Erythroblast (primary cell): ENCODE data around the gene TRIM16.
"Not testable (repeated sequence)": the region's sequence is repeated elsewhere in the genome, so short reads cannot be mapped to it uniquely, and the experiment has no call there.

Experiments
- GATA1 ChIP-seq: IDR thresholded peaks from 2 replicates; pipeline ENCODE4 v1.6.1; 2011; ENCODE audit warnings: low read depth, mild to moderate bottlenecking, control low read depth, low read length, moderate library complexity
- POLR2A ChIP-seq: IDR thresholded peaks from 2 replicates; pipeline ENCODE4 v1.6.1; 2011; ENCODE audit warnings: mild to moderate bottlenecking, low read length

GRCh38 chr17:15623661-15624209 is 60.4 kb downstream of the TRIM16 start:
- not testable (repeated sequence) for TF ChIP-seq POLR2A, GATA1
